ENCODE data around the gene MED31. TPM values are rescaled to one million over a fixed set of nuclear protein-coding genes. Genes with fewer than 3 reads are reported as not detected.
"Not testable (repeated sequence)": the region's sequence is repeated elsewhere in the genome, so short reads cannot be mapped to it uniquely, and the experiment has no call there.

MED31 gene
- total and polyA plus RNA-seq, 2 donors (not counting 3 experiments of a cell fraction or from before 2014, with no cell fraction given): 13.7 to 29.4 TPM

DNA sequence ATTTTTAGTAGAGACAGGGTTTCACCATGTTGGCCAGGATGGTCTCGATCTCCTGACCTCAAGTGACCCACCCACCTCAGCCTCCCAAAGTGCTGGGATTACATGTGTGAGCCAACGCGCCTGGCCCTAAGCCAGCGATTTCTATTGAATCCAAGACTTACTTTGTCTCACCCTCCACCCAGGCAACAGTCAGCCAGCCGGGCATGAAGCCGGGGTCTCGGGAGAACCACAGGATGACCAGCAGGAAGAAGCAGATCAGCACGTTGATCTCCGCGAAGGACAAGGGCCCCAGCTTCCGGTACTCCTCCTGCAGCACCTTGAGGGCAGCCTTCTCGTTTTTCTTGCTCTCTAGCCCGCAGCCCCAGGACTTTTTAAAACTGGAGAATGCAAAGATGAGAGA, 44.2 kb upstream of the MED31 start:
- no peaks in the 10 kb centered on the region for H3K9me3 ChIP-seq (replicated peaks; ENCODE audit: control insufficient read depth, insufficient read depth, low read length)
- H3K9ac ChIP-seq (replicated peaks; ENCODE audit: extremely low read depth, insufficient read depth, low read length): no peak overlapping the region
- no peaks in the 10 kb centered on the region for H3K36me3 ChIP-seq (ENCODE audit: control insufficient read depth in 2 of 2, extremely low read depth in 1 of 2, insufficient read depth in 2 of 2, low read length in 2 of 2)
- H3K9me1 ChIP-seq (replicated peaks; ENCODE audit: control insufficient read depth, extremely low read depth, insufficient read depth, low read length): no peaks in the 10 kb centered on the region
- no TSS peak for BruUV-seq (replicated peaks)
- no peaks in the 10 kb centered on the region for H4K20me1 ChIP-seq (replicated peaks; ENCODE audit: control insufficient read depth, extremely low read depth, insufficient read depth, low read length)
- intact Hi-C loops (cut with micrococcal nuclease): no loop called here
- TF ChIP-seq JUN (IDR thresholded peaks at IDR 0.05; ENCODE audit: borderline replicate concordance, insufficient read depth, insufficient read length, low read depth) (no peak), GATA2 (IDR thresholded peaks at IDR 0.05; ENCODE audit: insufficient read depth, insufficient read length, low read depth, low read length) (no peak), EZH2 (IDR thresholded peaks at IDR 0.05; ENCODE audit: borderline replicate concordance, low read depth, low read length, severe bottlenecking) (no peak)
- H3K4me1 ChIP-seq (ENCODE audit: control insufficient read depth, extremely low read depth, insufficient read depth, low read length): no peaks in the 10 kb centered on the region
- no peak overlapping the region for H3K4me3 ChIP-seq (replicated peaks in 1 of 3; ENCODE audit: insufficient read depth in 1 of 3, low read depth in 1 of 3, low read length in 3 of 3)
- CTCF ChIA-PET: interaction anchor here (1.0 kb wide), 1 partner anchor 29 kb away, joined by 3 read pairs; no protein-coding TSS in a partner anchor
- DNase-seq (ENCODE audit: low read depth, low spot score): no peak
- H2AFZ ChIP-seq (ENCODE audit: low read depth, low read length): no peak overlapping the region
- dilution Hi-C loops (cut with MboI; ENCODE audit: extremely low pct_ligation_motif_present, low sequenced_read_pairs): no loop called here
- no peak overlapping the region for H3K27ac ChIP-seq (ENCODE audit: insufficient read depth, low read depth, low read length)
- H3K4me2 ChIP-seq (ENCODE audit: insufficient read depth, low read length): no peak overlapping the region
- no peak for FAIRE-seq
- POLR2A ChIA-PET: no interaction called here
- H3K79me2 ChIP-seq (ENCODE audit: control insufficient read depth, insufficient read depth, low read length): no peaks in the 10 kb centered on the region
- peaks cover 0 to 6% of the 10 kb centered on the region in 2 experiments for H3K27me3 ChIP-seq (ENCODE audit: control insufficient read depth in 2 of 2, insufficient read depth in 2 of 2, low read length in 2 of 2)

DNA sequence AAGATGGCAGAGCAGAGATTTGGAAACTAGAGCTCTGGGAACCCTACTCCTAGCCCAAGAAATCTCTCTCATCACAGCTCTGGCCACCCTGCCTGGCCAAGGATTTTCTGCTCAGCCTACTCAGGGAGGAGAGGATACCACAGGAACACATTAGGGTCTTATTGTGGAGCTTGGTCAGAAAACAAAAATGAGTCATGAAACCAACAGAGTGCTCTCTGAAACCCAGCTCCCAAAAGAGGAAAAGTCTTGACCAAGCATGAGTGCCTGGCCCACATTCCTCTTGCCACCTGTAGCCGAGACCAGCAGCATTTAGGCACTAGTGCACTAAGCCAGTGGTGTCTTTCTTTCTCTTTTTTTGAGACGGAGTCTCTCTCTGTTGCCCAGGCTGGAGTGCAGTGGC, 43.6 kb upstream of the MED31 start:
- Histone ChIP-seq H3K9ac (replicated peaks; ENCODE audit: extremely low read depth, insufficient read depth, low read length) (no peak overlapping the region), H3K9me3 (replicated peaks; ENCODE audit: control insufficient read depth, insufficient read depth, low read length) (no peaks in the 10 kb centered on the region), H3K27me3 (ENCODE audit: control insufficient read depth in 2 of 2, insufficient read depth in 2 of 2, low read length in 2 of 2) (peaks cover 0 to 6% of the 10 kb centered on the region in 2 experiments), H3K9me1 (replicated peaks; ENCODE audit: control insufficient read depth, extremely low read depth, insufficient read depth, low read length) (no peaks in the 10 kb centered on the region), H3K79me2 (ENCODE audit: control insufficient read depth, insufficient read depth, low read length) (no peaks in the 10 kb centered on the region), H3K4me3 (replicated peaks in 1 of 3; ENCODE audit: insufficient read depth in 1 of 3, low read depth in 1 of 3, low read length in 3 of 3) (no peak overlapping the region), H3K36me3 (ENCODE audit: control insufficient read depth in 2 of 2, extremely low read depth in 1 of 2, insufficient read depth in 2 of 2, low read length in 2 of 2) (no peaks in the 10 kb centered on the region), H3K4me1 (ENCODE audit: control insufficient read depth, extremely low read depth, insufficient read depth, low read length) (no peaks in the 10 kb centered on the region), H3K27ac (ENCODE audit: insufficient read depth, low read depth, low read length) (no peak overlapping the region), H2AFZ (ENCODE audit: low read depth, low read length) (no peak overlapping the region), H3K4me2 (ENCODE audit: insufficient read depth, low read length) (no peak overlapping the region), H4K20me1 (replicated peaks; ENCODE audit: control insufficient read depth, extremely low read depth, insufficient read depth, low read length) (no peaks in the 10 kb centered on the region)
- no peak for DNase-seq (ENCODE audit: low read depth, low spot score)
- no peak for FAIRE-seq
- intact Hi-C loops (cut with micrococcal nuclease) (no loop called here), dilution Hi-C loops (cut with MboI; ENCODE audit: extremely low pct_ligation_motif_present, low sequenced_read_pairs) (no loop called here)
- no TSS peak for BruUV-seq (replicated peaks)
- CTCF ChIA-PET: interaction anchor here (1.0 kb wide), 1 partner anchor 29 kb away, joined by 3 read pairs; no protein-coding TSS in a partner anchor
- TF ChIP-seq POLR2A (IDR thresholded peaks at IDR 0.05; ENCODE audit: low read depth, low read length) (no peak), POLR2AphosphoS5 (IDR thresholded peaks at IDR 0.05; ENCODE audit: insufficient read depth, low read depth, low read length) (no peak), GATA2 (IDR thresholded peaks at IDR 0.05; ENCODE audit: insufficient read depth, insufficient read length, low read depth, low read length) (no peak), FOS (IDR thresholded peaks at IDR 0.05; ENCODE audit: borderline replicate concordance, insufficient read depth, low read length) (no peak), JUN (IDR thresholded peaks at IDR 0.05; ENCODE audit: borderline replicate concordance, insufficient read depth, insufficient read length, low read depth) (no peak)
- TF ChIP-seq, protein P1, sequence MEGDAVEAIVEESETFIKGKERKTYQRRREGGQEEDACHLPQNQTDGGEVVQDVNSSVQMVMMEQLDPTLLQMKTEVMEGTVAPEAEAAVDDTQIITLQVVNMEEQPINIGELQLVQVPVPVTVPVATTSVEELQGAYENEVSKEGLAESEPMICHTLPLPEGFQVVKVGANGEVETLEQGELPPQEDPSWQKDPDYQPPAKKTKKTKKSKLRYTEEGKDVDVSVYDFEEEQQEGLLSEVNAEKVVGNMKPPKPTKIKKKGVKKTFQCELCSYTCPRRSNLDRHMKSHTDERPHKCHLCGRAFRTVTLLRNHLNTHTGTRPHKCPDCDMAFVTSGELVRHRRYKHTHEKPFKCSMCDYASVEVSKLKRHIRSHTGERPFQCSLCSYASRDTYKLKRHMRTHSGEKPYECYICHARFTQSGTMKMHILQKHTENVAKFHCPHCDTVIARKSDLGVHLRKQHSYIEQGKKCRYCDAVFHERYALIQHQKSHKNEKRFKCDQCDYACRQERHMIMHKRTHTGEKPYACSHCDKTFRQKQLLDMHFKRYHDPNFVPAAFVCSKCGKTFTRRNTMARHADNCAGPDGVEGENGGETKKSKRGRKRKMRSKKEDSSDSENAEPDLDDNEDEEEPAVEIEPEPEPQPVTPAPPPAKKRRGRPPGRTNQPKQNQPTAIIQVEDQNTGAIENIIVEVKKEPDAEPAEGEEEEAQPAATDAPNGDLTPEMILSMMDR (IDR thresholded peaks at IDR 0.05; ENCODE audit: extremely low read depth in 1 of 2, insufficient read depth in 1 of 2, low read depth in 1 of 2, low read length in 2 of 2): no peak
- TF ChIP-seq, protein P2, sequence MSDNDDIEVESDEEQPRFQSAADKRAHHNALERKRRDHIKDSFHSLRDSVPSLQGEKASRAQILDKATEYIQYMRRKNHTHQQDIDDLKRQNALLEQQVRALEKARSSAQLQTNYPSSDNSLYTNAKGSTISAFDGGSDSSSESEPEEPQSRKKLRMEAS (IDR thresholded peaks at IDR 0.05; ENCODE audit: insufficient read depth, insufficient read length): no peak
- POLR2A ChIA-PET: no interaction called here

DNA sequence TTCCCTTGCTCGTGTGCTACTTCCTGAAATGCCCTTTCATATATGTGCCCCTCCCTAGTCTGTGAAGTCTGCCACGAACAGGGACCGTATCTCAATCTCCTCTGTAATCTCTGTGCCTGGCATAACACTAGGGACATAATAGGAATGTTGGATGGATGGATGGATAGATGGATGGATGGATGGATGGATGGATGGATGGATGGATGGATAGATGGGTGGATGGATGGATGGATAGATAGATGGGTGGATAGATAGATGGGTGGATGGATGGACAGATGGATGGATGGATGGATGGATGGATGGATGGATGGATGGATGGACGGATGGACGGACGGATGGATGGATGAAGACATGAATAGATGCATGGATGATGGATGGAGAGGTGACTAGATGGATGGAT, 40.6 kb upstream of the MED31 start:
- DNase-seq (ENCODE audit: low read depth, low spot score); H3K9me1 ChIP-seq (replicated peaks; ENCODE audit: control insufficient read depth, extremely low read depth, insufficient read depth, low read length); H3K4me1 ChIP-seq (ENCODE audit: control insufficient read depth, extremely low read depth, insufficient read depth, low read length); BruUV-seq (replicated peaks); H3K9ac ChIP-seq (replicated peaks; ENCODE audit: extremely low read depth, insufficient read depth, low read length); H3K4me2 ChIP-seq (ENCODE audit: insufficient read depth, low read length); CTCF ChIA-PET; POLR2A ChIA-PET; H3K27ac ChIP-seq (ENCODE audit: insufficient read depth, low read depth, low read length); H3K79me2 ChIP-seq (ENCODE audit: control insufficient read depth, insufficient read depth, low read length); intact Hi-C loops (cut with micrococcal nuclease); FAIRE-seq; H4K20me1 ChIP-seq (replicated peaks; ENCODE audit: control insufficient read depth, extremely low read depth, insufficient read depth, low read length); H3K36me3 ChIP-seq (ENCODE audit: control insufficient read depth in 2 of 2, extremely low read depth in 1 of 2, insufficient read depth in 2 of 2, low read length in 2 of 2); dilution Hi-C loops (cut with MboI; ENCODE audit: extremely low pct_ligation_motif_present, low sequenced_read_pairs); H3K9me3 ChIP-seq (replicated peaks; ENCODE audit: control insufficient read depth, insufficient read depth, low read length); H2AFZ ChIP-seq (ENCODE audit: low read depth, low read length); H3K27me3 ChIP-seq (ENCODE audit: control insufficient read depth in 2 of 2, insufficient read depth in 2 of 2, low read length in 2 of 2); H3K4me3 ChIP-seq (replicated peaks in 1 of 3; ENCODE audit: insufficient read depth in 1 of 3, low read depth in 1 of 3, low read length in 3 of 3): not testable (repeated sequence)

Data from endothelial cell of umbilical vein (primary cell).